IPS DF 6.9 (cell line): ENCODE results near the gene IL2RA.
"Not testable (repeated sequence)": the region's sequence is repeated elsewhere in the genome, so short reads cannot be mapped to it uniquely, and the experiment has no call there.

Experiments
- DNase-seq: peaks from one replicate; pipeline ENCODE4 v3.0.0-alpha.2; 2013; ENCODE audit warnings: low read depth, low spot score
- H3K27ac ChIP-seq: one replicate; pipeline ENCODE4 v1.5.1; 2013; ENCODE audit warnings: low read length, control low read depth
- H3K27me3 ChIP-seq: 2 replicates; pipeline ENCODE4 v1.6.1; 2013; ENCODE audit warnings: mild to moderate bottlenecking, low read length; ENCODE audit not compliant: control insufficient read depth, insufficient read depth
- H3K36me3 ChIP-seq: 2 replicates; pipeline ENCODE4 v1.6.1; 2013; ENCODE audit warnings: low read length; ENCODE audit not compliant: control insufficient read depth, insufficient read depth
- H3K4me1 ChIP-seq: 2 replicates; pipeline ENCODE4 v1.6.1; 2013; ENCODE audit warnings: low read length; ENCODE audit not compliant: control insufficient read depth, insufficient read depth
- H3K4me3 ChIP-seq: 2 replicates; pipeline ENCODE4 v1.5.1; 2013; ENCODE audit warnings: mild to moderate bottlenecking, low read length
- H3K9me3 ChIP-seq: 2 replicates; pipeline ENCODE4 v1.6.1; 2013; ENCODE audit warnings: low read length, inconsistent platforms; ENCODE audit not compliant: control insufficient read depth, insufficient read depth
- WGBS: extraction: QIAGEN DNeasy Blood & Tissue Kit; methylation state at CpG from one replicate; pipeline ENCODE4 v1.1.7; 2013; ENCODE audit warnings: mixed read lengths, missing lambda C conversion rate; ENCODE audit not compliant: insufficient read length, insufficient coverage; 5-methylcytosine and 5-hydroxymethylcytosine counted together

IL2RA gene

DNA sequence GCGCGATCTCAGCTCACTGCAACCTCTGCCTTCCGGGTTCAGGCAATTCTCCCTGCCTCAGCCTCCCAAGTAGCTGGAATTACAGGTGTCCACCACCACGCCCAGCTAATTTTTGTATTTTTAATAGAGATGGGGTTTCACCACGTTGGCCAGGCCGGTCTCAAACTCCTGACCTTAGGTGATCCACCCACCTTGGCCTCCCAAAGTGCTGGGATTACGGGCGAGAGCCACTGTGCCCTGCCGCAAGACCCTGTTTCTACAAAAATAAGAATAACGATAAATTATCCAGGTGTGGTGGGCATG, 101.2 kb downstream of the IL2RA start:
- DNase-seq, H3K27me3 ChIP-seq, H3K4me3 ChIP-seq, H3K36me3 ChIP-seq, H3K27ac ChIP-seq, H3K4me1 ChIP-seq, H3K9me3 ChIP-seq: not testable (repeated sequence)
- no CpG with 5 or more reads among the region's 10 CpGs for WGBS
